HL-60 (cell line): ENCODE results near the gene LRRIQ4.

Source experiments
- POLR2AphosphoS5 ChIP-seq: IDR thresholded peaks from 2 replicates; pipeline ENCODE4 v1.6.1; 2012; ENCODE audit warnings: low read depth
- TF ChIP-seq, protein P1 (sequence below): IDR thresholded peaks from one replicate; pipeline ENCODE4 v1.5.1; 2011; ENCODE audit warnings: low read length, control low read depth, inconsistent platforms; ENCODE audit not compliant: insufficient read depth

DNA sequence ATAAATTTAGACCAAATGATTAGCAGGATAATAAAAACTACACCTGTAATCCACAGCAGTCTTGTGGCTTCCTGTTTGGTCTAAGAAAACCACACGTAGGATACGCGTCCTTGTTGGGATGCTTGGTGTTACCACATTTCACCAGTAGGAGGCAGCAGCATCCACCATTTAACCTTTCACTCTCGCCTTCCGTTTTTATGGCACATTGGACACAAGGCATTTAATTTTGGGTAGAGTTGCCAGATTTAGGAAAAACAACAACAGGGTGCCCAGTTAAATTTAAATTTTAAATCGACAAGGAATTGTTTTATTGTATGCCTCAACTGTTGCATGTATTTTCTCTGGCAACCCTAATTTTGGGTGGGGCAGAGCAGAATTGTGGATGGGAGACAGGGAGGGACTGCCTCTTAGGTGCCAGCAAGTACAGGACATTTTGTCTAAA is 50.8 kb downstream of the LRRIQ4 start:
- TF ChIP-seq, protein P1, sequence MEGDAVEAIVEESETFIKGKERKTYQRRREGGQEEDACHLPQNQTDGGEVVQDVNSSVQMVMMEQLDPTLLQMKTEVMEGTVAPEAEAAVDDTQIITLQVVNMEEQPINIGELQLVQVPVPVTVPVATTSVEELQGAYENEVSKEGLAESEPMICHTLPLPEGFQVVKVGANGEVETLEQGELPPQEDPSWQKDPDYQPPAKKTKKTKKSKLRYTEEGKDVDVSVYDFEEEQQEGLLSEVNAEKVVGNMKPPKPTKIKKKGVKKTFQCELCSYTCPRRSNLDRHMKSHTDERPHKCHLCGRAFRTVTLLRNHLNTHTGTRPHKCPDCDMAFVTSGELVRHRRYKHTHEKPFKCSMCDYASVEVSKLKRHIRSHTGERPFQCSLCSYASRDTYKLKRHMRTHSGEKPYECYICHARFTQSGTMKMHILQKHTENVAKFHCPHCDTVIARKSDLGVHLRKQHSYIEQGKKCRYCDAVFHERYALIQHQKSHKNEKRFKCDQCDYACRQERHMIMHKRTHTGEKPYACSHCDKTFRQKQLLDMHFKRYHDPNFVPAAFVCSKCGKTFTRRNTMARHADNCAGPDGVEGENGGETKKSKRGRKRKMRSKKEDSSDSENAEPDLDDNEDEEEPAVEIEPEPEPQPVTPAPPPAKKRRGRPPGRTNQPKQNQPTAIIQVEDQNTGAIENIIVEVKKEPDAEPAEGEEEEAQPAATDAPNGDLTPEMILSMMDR, result peak; percentile 89
- TF ChIP-seq POLR2AphosphoS5, result no peak
